Measurements from ENCODE around the gene NOTCH1.

The NOTCH1 gene

GRCh38 chr9:136482046-136482792, 63.6 kb downstream of the NOTCH1 start:
- peak; percentile 2 for DNase-seq

GRCh38 chr9:136481558-136481957, 64.3 kb downstream of the NOTCH1 start:
- DNase-seq: no peak

GRCh38 chr9:136476369-136477150, 69.3 kb downstream of the NOTCH1 start:
- no peak for DNase-seq

GRCh38 chr9:136474974-136475865, 70.6 kb downstream of the NOTCH1 start:
- no peak for DNase-seq

DNA sequence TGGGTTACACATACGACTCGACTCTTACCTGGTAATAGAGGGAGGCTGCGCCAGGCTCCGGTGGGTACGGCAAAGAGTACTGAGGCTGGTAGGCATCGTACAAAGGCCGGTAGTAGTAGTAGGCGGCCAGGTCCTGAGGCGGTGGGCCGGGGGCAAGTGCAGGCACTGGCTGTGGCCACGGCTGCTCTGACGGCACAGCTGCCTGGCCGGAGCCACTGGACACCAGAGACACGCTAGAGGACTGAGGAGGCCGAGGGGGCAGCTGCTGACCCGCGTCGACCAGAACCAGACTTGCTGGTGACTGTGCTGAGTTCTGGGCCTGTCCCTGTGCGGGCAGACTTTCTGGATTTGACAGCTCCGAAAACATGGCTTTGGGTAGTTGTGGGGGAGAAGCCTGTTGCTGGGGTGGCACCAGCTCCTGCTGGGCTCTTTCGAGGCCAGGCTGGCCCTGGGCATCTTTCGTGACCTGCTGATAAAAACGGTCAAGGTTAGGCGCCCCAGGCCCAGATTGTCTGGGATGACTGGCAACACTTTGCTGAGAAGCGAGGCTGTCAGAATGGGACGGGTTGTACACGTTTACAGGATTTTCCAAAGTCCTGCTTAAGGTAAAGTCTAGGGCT, 71.7 kb downstream of the NOTCH1 start:
- no peak for DNase-seq

GRCh38 chr9:136473354-136473721, 72.5 kb downstream of the NOTCH1 start:
- no peak for DNase-seq

DNA sequence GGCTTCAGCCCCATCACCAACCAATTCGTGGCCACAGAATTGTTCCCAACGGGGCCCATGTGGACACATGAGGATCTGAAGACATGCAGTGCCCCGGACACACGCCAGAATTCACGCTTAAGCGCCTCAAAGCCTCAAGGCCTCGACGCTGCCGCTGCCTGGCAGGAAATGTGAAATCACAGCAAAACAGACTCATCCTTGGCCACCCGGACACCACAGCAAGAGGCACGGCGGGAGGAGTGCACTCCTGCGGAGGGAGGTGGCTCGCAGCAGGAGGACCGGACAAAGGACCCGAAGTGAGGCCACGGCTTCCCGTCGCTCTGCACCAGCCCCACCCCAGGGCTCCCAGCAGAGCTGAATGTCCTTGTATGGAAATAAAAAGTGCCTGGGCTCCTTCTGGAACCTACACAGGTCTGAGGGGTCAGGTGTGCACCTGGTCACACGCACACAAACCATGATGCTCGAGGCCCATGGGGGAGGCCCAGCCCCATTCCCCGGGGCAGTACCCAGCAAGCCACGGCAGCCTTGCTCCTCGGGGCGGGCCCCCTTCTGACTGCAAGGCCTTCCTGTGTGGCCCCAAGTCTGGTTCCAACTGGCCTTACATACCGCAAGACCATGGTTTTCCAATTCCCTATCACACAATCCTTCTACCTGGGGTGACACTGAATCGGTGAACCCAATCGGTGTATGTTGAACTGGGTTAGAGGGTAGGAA, 73.1 kb downstream of the NOTCH1 start:
- no peak for DNase-seq

DNA sequence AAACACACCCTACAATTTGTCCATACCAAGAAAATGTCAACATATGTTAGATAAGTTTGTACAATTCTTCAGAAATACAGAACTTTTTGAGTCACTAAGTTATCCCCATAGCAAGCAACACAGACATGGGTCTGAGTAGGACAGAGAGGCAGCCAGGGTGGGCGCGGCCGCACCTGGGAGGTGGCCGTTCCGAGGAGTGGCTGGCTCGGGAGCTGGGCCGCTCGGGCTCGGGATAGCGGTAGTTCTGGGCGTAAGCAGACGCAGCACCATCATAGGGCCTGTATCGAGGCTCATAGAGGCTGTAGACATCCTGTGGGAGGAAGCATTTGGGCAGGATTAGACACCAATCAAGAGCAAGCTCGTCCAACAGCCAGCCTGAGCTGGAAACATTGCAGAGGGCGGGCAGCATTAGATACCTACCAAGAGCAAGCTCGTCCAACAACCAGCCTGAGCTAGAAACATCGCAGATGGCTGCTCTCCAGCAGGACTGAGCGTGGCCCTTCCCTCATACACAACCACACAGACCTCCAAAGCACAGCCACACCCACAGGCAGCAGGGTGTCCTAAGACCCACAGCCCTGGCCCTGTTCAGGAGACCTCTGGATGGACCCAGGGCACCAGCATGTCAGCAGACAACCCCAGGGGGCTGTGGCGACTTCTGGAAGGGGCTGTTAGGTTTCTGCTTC, 73.9 kb downstream of the NOTCH1 start:
- no peak for DNase-seq

DNA sequence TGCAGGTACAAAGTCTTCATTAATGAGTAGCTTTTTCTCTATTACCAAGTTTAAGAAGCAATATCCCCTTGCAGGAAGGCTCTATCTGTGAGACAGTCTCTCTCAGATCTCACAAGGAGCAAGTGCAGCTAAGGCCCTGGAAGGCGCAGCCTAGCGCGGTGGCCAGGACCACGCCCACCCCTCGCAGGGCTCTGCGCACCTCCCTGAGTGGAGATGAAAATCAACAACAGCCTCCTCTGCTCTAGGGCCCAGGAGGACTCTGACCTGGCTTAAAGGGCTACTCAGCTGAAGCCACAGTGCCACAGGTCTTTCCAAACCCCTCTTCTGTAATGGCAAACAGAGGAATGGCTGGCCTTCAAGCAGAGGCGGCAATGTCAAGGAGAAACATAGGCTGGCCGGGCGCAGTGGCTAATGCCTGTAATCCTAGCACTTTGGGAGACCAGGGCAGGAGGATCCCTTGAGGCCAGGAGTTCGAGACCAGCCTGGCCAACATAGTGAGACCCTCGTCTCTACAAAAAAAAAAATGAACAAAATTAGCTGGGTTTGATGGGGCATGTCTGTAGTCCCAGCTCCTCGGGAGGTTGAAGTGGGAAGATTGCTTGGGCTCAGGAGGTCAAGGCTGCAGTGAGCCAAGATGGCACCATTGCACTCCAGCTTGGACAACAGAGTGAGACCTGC, 74.9 kb downstream of the NOTCH1 start:
- no peak for DNase-seq

DNA sequence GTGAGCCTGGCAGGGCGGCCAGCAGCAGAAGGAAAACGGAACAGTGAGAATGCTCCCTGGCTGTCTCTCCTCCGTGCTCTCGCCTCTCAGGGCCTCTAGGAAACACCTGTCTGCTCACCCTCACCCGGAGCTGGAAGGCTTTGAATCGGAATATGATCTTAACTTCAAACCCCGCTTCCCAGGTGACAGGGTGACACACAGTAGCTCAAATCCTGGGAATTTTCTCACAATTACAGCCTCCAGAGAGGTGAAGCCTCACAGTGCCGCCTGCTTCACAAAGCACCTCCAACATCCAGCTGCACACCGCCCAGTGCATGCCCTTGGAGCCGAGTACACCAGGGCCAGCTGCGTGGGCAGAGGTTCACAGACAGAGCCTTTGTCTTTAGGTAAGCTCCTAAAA, 75.5 kb downstream of the NOTCH1 start:
- no peak for DNase-seq

- DNase-seq: no peak
Measured at GRCh38 chr9:136467766-136468165, 78.1 kb downstream of the NOTCH1 start.

DNA sequence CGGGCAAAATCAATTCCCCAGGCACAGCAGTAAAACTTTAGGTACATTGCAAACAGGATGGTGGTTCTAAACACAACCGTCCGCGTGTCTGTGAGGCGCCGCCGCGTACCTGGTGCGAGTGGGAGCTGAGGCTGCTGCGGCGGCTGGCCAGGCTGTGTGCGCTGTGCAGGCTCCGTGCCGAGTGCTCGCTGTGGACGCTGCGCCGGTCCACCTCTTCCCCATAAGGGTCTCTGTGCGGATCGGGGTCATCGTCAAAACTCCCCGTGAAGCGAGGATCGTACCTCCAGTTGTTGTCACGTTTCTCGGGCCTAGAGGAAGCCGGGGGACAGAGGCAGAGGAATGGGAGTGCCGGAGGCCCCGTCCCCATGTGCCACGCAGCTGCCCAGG, 79.7 kb downstream of the NOTCH1 start:
- DNase-seq: no peak

- DNase-seq: no peak
Measured at GRCh38 chr9:136465500-136466154, 80.2 kb downstream of the NOTCH1 start.

DNA sequence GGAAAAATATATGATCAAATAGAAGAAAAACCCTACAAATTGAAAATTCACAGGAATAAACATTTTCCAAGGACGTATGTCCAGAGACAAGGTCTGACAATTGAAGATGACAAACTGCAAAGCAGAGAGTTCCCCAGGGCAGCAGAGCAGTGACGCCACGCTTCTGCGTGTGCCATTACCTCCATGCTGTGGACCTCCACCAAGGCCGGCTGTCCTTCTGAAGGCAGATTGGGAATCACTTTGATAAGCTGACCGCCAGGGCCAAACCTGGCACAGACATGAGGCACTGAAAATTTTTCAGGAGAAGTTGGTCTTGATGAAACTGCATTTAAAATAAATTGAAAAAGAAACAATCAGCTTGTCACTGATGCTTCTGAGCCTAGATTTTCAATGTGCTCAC, 81.6 kb downstream of the NOTCH1 start:
- DNase-seq: no peak

DNA sequence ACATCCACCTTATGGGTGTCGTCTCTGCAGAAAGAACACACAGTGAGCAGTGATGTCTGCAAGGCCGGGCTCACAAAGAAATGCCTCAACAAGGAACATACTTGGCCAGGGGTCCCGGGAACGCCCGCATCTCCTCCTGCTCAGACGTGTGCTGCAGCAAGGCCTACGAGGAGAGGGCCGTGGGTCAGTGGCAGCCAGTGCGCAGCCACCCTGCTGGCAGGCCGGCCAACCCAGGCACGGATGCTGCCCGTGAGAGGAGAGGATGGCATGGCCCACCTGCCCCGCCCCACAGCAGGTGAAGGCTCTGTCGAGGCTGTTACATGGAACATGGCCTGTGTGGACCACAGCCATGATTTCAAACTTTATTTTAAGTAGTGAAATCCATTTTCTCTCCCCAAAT, 82.3 kb downstream of the NOTCH1 start:
- DNase-seq: no peak

GRCh38 chr9:136462664-136463063, 83.2 kb downstream of the NOTCH1 start:
- no peak for DNase-seq

DNA sequence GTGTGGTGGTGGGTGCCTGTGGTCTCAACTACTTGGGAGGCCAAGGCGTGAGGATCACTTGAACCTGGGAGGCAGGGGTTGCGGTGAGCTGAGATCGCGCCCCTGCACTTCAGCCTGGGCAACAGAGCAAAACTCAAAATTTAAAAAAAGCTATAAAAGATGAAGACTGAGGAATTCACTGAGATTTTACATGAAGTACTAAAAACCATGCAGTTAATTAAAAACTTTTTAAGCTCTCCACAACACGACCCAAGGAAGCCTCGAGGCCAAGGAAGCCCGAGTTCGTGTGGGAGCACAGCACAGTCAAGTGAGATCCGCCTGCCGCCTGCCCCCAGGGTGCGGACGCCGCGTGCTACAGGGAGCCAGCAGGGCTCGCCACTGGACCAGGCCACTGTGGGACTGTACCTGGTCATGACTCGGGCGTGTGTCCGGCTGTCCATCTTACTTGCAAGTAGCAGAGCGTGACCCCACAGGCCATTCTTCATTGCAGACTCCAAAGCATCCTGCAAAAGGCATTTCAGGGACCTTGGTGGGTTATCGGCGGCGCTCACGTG, 85.0 kb downstream of the NOTCH1 start:
- DNase-seq: no peak

- DNase-seq: no peak
Measured at GRCh38 chr9:136459425-136459824, 86.4 kb downstream of the NOTCH1 start.

DNA sequence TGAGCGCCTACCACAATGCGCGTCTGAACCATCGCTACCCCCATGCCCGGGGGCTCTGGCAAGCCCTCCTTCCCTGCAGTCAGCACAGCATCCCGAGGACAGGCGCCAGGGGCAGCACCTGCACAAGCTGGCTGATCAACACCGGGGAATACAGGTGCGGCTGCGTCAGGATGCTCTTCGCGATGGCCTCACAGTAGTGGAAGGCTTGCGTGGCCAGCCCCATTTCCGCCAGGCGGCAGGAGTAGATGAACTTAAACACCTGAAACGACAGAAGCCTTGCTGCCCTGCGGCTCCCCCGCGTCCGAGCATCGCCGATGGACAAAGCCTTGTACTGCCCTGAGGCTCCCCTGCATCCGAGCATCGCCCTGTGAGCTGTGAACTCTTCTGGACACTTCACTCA, 88.5 kb downstream of the NOTCH1 start:
- DNase-seq: no peak

GRCh38 chr9:136456258-136456657, 89.6 kb downstream of the NOTCH1 start:
- DNase-seq: no peak
